Activated CD4-positive, alpha-beta T cell treated with anti-CD3 and anti-CD28 coated beads, Interleukin-2, amount 10 ng/mL, durations not matched to agents 24 days and 14 days (primary cell): ENCODE data around the gene NOS1. TPM values are rescaled to one million over a fixed set of nuclear protein-coding genes. Genes with fewer than 3 reads are reported as not detected.
"Not testable (repeated sequence)": the region's sequence is repeated elsewhere in the genome, so short reads cannot be mapped to it uniquely, and the experiment has no call there.

Experiments used
- DNase-seq: peaks from one replicate; pipeline ENCODE4 v3.0.0; 2022
- H3K27ac Mint-ChIP-seq: one replicate; pipeline ENCODE4 v1.8.0; 2022; ENCODE audit warnings: mild to moderate bottlenecking, mixed read lengths
- H3K27me3 Mint-ChIP-seq: one replicate; pipeline ENCODE4 v1.8.0; 2022; ENCODE audit warnings: mixed read lengths
- H3K36me3 Mint-ChIP-seq: one replicate; pipeline ENCODE4 v1.8.0; 2022; ENCODE audit warnings: low read depth, mild to moderate bottlenecking, mixed read lengths
- H3K4me1 Mint-ChIP-seq: one replicate; pipeline ENCODE4 v1.8.0; 2021; ENCODE audit warnings: mixed read lengths
- H3K4me3 Mint-ChIP-seq: one replicate; pipeline ENCODE4 v1.8.0; 2022; ENCODE audit warnings: mild to moderate bottlenecking, moderate library complexity, mixed read lengths
- H3K9me3 Mint-ChIP-seq: one replicate; pipeline ENCODE4 v1.8.0; 2021; ENCODE audit warnings: mixed read lengths
- intact Hi-C: fragments of 100-400 bp; cut with micrococcal nuclease; formaldehyde crosslinking; loops from one replicate; pipeline ENCODE4 v1.15.1; 2023
- total RNA-seq: library from RNA; stranded (reverse); gene quantifications from 2 replicates; pipeline ENCODE4 v1.2.3, GENCODE V29; 2022

The NOS1 gene
- total RNA-seq, 1 donor from 2014 or later, result not detected

DNA sequence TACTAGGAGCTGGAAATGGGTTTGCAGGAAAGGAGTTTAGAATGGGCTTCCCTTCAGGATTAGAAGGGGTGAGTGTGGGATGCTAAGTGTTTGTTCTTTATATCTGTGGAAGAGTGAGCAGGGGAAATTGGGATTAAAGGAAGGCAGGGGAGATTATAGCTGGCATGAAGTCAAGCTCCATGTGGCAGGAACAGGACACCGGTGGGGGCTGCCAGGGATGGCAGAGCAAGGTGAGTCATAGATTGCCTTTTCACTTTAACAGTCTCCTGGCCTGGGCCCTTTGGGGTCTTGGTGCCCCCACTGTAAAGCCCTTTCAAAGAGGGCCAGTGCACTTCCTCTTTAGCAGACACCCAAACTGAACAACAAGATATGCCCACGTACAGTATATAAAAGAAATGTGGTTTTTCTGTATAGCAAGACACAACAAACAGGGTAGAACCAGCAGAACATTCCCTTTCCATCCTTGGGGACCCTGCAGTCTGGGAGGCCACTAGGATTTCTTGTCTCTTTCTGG, 148.1 kb downstream of the NOS1 start:
- intact Hi-C loops, result no loop called here
- Mint-ChIP-seq H3K4me3 (no peak overlapping the region), H3K36me3 (no peaks in the 10 kb centered on the region), H3K4me1 (no peaks in the 10 kb centered on the region), H3K9me3 (no peaks in the 10 kb centered on the region), H3K27ac (no peak overlapping the region), H3K27me3 (no peaks in the 10 kb centered on the region)
- DNase-seq, result no peak

DNA sequence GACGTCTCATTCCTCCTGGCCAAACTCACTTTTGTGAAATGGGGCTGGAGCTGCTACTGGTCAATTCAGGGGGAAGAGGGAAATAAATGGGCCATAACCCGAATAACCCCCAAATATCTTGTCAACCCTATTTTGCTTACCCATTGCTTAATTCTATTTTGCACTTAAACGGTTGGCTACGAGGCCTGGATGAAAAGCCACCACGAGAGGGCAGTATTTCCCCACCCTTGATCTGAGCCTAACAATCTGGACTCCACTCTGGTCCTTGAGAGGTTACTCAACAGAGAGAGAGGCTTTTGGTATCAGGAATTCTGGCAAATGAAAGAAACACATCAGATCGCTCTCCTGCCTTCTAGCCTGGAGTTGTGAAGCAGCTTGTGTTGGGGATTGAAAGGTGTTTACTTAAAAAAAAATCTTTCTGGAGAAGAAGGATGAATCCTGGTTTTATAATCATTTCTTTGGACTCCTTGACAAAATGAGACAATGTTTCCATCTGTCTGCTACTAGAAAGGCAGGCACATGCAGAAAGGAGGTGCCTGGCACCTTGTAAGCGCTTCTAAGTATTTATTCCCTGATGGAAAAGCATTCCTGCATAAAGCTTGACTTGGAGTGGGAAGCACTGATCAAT, 148.7 kb downstream of the NOS1 start:
- H3K27ac Mint-ChIP-seq, result no peak overlapping the region
- H3K9me3 Mint-ChIP-seq, result no peaks in the 10 kb centered on the region
- peak; percentile 87 for DNase-seq
- H3K4me3 Mint-ChIP-seq, result no peak overlapping the region
- H3K27me3 Mint-ChIP-seq, result peaks cover 4% of the 10 kb centered on the region
- intact Hi-C loops, result no loop called here
- H3K36me3 Mint-ChIP-seq, result no peaks in the 10 kb centered on the region
- no peaks in the 10 kb centered on the region for H3K4me1 Mint-ChIP-seq

DNA sequence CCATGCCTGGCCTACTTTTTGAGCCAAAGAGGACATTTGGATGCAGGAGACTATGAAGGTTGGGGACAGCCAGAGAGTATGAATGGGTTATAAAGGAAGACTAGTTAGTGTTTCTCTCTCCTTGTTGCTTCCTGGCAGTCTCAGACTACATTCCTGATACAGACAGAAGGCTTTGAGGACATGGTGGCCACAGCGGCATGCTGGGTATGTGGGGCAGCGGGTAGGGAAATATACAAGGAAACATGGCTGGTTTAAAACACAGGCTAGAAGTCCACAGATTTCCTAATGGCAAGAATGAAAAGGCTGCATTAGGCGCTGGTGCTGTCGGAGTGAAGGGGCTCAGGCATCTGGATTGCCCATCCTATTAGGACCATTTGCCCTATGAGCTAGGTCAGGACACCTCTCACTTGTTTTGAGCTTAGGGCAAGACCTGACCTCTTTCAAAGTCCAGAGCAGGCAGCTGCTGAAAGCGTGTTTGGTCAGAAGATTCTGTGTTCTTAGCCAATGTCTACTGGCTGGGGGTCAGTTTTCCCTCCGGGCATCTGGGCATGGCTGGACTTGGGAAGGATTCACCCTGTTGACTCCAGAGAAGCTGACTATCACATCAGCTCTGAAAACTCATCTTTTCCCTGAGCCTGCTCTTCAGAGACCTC, 151.0 kb downstream of the NOS1 start:
- H3K36me3 Mint-ChIP-seq, result no peaks in the 10 kb centered on the region
- intact Hi-C loops, result no loop called here
- no peak for DNase-seq

DNA sequence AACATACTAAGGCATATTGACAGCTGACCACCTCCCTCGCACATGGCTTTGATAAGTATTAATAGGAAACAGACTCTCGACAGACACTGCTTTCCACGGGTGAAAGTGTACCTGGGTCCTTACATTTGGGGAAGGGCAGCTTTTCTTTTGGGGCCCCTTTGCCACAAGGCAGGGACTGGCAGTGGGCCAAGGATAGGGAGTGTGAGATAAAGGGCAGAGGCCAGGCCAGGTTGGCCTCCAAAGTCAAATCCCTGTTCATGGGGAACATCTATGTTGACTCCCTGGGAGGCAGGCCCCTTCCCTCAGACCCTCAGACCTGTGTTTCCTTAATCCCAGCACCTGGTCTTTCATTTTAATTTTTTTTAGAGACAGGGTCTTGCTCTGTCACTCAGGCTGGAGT, 151.8 kb downstream of the NOS1 start:
- Mint-ChIP-seq H3K27ac (no peak overlapping the region), H3K4me1 (no peaks in the 10 kb centered on the region), H3K9me3 (no peaks in the 10 kb centered on the region), H3K36me3 (no peaks in the 10 kb centered on the region), H3K4me3 (no peak overlapping the region), H3K27me3 (peaks cover 4% of the 10 kb centered on the region)
- DNase-seq, result no peak
- intact Hi-C loops, result no loop called here

More for the DNA sequence above, 151.0 kb downstream of the NOS1 start:
- Mint-ChIP-seq H3K27me3 (peaks cover 4% of the 10 kb centered on the region), H3K4me3 (no peak overlapping the region), H3K4me1 (no peaks in the 10 kb centered on the region), H3K9me3 (no peaks in the 10 kb centered on the region), H3K27ac (no peak overlapping the region)

DNA sequence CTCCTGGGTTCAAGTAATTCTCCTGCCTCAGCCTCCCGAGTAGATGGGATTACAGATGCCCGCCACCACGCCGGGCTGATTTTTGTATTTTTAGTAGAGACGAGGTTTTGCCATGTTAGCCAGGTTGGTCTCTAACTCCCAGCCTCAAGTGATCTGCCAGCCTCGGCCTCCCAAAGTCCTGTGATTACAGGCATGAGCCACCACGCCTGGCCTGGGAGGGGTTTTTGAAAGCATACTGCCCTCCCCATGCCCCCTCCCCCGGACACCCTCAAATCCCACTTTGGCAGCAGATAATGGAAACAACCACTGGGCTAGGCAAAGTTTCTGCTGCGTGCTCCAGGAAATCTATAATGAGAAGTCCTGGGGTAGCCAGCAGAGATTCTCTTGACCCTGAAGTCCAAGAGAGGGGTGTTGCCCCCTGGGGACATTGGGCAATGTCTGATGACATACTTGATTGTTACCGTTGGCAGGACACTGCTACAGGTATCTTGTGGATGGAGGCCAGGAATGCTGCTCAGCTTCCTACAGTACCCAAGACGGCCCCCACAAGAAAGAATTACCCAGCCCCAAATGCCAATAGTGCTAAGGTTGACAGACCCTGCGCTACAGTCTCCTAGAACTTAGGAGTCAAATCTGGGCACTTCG, 152.5 kb downstream of the NOS1 start:
- intact Hi-C loops, result no loop called here
- Mint-ChIP-seq H3K27me3 (peaks cover 4% of the 10 kb centered on the region), H3K4me1 (no peaks in the 10 kb centered on the region), H3K36me3 (no peaks in the 10 kb centered on the region), H3K27ac (no peak overlapping the region), H3K4me3 (no peak overlapping the region), H3K9me3 (no peaks in the 10 kb centered on the region)
- no peak for DNase-seq

DNA sequence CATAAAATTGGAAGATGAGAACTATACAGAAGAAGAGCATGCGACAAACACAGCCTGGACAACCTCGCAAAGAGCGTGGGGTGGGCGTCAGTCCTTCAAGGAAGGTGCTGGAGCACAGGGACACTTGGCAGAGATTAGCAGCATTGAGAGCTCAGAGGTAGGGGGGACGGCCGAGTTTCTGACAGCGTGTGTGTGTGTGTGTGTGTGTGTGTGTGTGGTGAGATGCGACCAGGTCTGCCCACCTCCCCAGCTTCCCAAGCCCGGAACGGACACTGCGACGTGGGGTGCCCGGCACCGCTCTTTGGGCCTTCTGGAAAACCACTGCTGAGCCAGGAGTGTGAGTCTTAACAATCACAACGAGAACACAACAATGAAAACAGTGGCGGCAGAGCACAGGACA, 153.2 kb downstream of the NOS1 start:
- H3K36me3 Mint-ChIP-seq, result no peaks in the 10 kb centered on the region
- intact Hi-C loops, result no loop called here
- H3K9me3 Mint-ChIP-seq, result no peaks in the 10 kb centered on the region
- no peaks in the 10 kb centered on the region for H3K4me1 Mint-ChIP-seq
- H3K4me3 Mint-ChIP-seq, result no peak overlapping the region
- H3K27me3 Mint-ChIP-seq, result peaks cover 4% of the 10 kb centered on the region
- DNase-seq, result no peak
- no peak overlapping the region for H3K27ac Mint-ChIP-seq

DNA sequence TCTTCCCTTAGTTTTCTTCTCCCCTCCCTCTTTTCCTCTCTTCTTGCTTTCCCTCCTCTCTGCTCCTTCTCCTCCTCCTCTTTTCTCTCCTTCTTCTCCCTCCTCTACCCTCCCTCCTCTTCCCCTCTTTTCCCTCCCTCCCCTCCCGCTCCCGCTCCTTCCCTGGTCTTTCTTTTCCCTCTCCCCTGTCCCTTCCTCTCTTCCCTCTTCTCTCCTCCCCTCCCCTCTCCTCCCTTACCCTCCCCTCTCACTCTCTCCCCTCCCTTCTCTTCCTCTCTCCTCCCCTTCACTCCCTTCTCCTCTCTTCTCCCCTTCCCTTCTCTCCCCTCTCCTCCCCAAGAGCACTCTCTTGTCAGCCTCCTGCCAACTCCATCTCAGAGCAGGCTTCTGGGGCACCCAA, 153.8 kb downstream of the NOS1 start:
- Mint-ChIP-seq H3K36me3 (no peaks in the 10 kb centered on the region), H3K27ac (no peak overlapping the region), H3K9me3 (no peaks in the 10 kb centered on the region), H3K4me3 (no peak overlapping the region), H3K4me1 (no peaks in the 10 kb centered on the region), H3K27me3 (peaks cover 4% of the 10 kb centered on the region)
- intact Hi-C loops, result no loop called here
- no peak for DNase-seq

DNA sequence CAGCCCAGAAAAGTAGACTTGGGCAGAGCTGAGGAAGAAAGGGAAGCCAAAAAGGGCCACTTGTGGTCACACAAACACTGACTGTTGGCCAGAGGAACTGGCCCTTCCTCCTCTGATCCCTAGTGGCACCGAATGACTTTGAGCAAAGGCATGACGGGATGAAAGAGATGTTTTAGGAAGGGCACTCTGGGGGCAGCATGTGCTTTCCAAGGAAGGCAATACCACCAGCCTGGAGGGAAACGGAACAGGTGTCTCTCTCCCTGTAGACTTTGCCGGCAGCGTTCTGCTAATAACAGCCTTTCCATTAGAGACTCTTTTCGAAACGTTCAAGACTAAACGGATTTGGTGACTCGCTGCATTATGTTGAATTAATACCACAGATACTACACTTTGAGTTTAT, 158.9 kb downstream of the NOS1 start:
- Mint-ChIP-seq H3K9me3 (peaks cover 3% of the 10 kb centered on the region), H3K36me3 (no peaks in the 10 kb centered on the region), H3K27me3 (peaks cover 6% of the 10 kb centered on the region), H3K27ac (no peak overlapping the region), H3K4me3 (no peak overlapping the region), H3K4me1 (no peaks in the 10 kb centered on the region)
- intact Hi-C loops, result no loop called here
- no peak for DNase-seq

DNA sequence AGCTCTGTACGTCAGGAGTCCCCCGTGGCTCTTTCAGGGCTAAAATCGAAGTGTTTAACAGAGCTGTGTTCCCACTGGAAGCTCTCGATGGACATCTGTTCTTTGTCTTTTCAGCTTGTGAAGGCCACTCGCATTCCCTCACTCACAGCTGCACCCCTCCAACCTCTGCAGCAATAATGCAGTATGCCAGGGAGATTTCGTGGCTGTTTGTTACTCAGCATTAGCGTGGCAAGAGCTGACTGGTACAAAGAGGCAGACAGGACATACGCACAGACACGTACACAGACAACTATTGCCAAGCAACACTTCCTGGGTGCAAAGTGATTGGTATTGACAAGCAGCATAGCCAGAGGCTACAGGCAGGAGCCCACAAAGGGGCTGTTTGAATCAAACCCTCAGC, 159.4 kb downstream of the NOS1 start:
- DNase-seq, result no peak
- intact Hi-C loops, result no loop called here
- peaks cover 9% of the 10 kb centered on the region for H3K27me3 Mint-ChIP-seq
- no peak overlapping the region for H3K27ac Mint-ChIP-seq
- no peaks in the 10 kb centered on the region for H3K4me1 Mint-ChIP-seq
- H3K36me3 Mint-ChIP-seq, result no peaks in the 10 kb centered on the region
- H3K4me3 Mint-ChIP-seq, result no peak overlapping the region
- H3K9me3 Mint-ChIP-seq, result peaks cover 3% of the 10 kb centered on the region

DNA sequence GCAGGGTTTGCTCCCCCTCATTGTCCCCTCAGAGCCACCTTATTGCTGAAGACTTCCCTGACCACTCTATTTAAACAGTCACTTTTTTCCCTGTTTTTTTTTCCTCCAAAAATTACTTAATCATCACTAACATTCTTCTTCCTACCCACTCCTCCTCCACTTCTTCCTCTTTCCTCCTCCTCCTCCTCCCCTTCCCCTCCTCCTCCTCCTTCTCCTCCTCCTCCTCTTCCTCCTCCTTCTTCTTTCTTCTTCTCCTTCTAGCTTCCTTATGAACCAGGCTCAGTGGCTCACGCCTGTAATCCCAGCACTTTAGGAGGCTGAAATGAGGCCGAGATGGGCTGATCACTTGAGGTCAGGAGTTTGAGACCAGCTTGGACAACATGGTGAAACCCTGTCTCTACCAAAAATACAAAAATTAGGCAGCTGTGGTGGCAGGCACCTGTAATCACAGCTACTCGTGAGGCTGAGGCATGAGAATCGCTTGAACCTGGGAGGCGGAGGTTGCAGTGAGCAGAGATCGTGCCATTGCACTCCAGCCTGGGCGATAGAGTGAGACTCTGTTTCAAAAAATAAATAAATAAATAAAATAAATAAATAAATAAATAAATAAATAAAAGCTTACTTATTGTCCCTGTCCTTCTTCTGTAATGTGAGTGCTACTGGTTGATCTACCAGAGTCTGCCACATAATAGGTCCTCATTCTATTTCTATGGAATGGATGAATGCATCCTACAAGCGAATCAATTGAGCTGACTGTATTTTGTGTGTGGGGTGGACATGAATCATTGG, 161.3 kb downstream of the NOS1 start:
- DNase-seq, H3K27me3 Mint-ChIP-seq, H3K27ac Mint-ChIP-seq, H3K4me3 Mint-ChIP-seq, H3K36me3 Mint-ChIP-seq, H3K4me1 Mint-ChIP-seq, H3K9me3 Mint-ChIP-seq: not testable (repeated sequence)
- intact Hi-C loops, result loop anchor here (10.0 kb wide), 1 partner anchor 1175 kb away; the partner anchor contains the start of genes SUDS3 and TAOK3

DNA sequence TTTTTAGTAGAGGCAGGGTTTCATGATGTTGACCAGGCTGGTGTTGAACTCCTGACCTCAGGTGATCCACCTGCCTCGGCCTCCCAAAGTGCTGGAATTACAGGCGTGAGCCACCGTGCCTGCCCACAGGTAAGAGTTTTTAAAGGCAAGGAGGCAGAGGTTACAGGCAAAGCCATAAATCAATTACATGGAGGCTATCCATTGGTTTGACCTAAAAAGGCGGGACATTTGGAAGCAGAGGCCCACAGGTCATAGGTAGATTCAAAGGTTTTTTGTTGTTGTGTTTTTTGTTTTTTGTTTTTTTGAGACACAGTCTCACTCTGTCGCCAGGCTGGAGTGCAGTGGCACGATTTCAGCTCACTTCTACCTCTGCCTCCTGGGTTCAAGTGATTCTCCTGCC, 165.1 kb downstream of the NOS1 start:
- not testable (repeated sequence) for H3K4me3 Mint-ChIP-seq, DNase-seq, H3K27ac Mint-ChIP-seq, H3K36me3 Mint-ChIP-seq, H3K9me3 Mint-ChIP-seq, H3K4me1 Mint-ChIP-seq
- intact Hi-C loops, result loop anchor here (10.0 kb wide), 1 partner anchor 1178 kb away; the partner anchor contains the start of genes SUDS3 and TAOK3
- H3K27me3 Mint-ChIP-seq, result peaks cover 23% of the 10 kb centered on the region

DNA sequence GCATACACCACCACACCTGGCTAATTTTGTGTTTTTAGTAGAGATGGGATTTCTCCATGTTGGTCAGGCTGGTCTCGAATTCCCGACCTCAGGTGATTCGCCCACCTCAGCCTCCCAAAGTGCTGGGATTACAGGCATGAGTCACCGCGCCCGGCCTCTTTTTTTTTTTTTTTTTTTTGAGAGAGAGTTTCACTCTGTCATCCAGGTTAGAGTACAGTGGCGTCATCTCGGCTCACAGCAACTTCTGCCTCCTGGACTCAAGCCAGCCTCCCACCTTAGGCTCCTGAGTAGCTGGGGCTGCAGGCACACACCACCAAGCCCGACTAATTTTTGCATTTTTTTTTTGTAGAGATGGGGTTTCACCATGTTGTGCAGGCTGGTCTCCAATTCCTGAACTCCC, 166.4 kb downstream of the NOS1 start:
- not testable (repeated sequence) for H3K4me1 Mint-ChIP-seq, H3K36me3 Mint-ChIP-seq, H3K27ac Mint-ChIP-seq, DNase-seq, H3K9me3 Mint-ChIP-seq, H3K4me3 Mint-ChIP-seq
- intact Hi-C loops, result loop anchor here (10.0 kb wide), 1 partner anchor 1180 kb away; the partner anchor contains the start of genes SUDS3 and TAOK3
- peaks cover 20% of the 10 kb centered on the region for H3K27me3 Mint-ChIP-seq

DNA sequence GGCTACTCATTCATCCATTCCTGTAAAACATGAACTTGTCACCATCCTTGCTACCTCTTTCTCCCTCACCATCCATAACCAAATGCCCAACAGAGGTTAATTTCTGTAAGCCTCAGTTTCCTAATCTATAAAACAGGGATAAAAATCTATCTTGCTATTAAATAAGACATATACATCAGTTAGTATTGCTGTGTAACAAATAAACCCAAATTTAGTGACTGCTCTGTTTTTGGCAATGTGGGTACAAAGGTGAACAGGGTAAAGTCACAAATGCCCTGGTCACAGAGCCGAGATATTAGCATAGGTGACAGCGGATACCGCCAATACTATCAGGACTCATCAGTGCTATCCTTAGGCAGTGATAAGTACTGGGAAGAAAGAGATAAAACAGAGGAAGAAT, 167.5 kb downstream of the NOS1 start:
- Mint-ChIP-seq H3K4me3 (no peak overlapping the region), H3K9me3 (peaks cover 6% of the 10 kb centered on the region), H3K27me3 (peaks cover 20% of the 10 kb centered on the region), H3K27ac (no peak overlapping the region), H3K4me1 (peaks cover 15% of the 10 kb centered on the region), H3K36me3 (peaks cover 3% of the 10 kb centered on the region)
- DNase-seq, result no peak
- intact Hi-C loops, result loop anchor here (5.0 to 10.0 kb wide), 2 partner anchors 377 to 1181 kb away; partner anchors contain the start of genes SUDS3 and TAOK3
